HepG2 (cell line): ENCODE results near the gene TSPYL1.

ENCODE experiments used
- CREM ChIP-seq, 2 experiments: sonication (generic) in 1 of 2; formaldehyde crosslinking in 1 of 2; IDR thresholded peaks; 2 replicates each; pipeline versions ENCODE4 v1.4.0 to v1.6.1; 2016 to 2020; ENCODE audit warnings: antibody characterized with exemption in 1 of 2, mild to moderate bottlenecking in 1 of 2, missing genetic modification reagents in 1 of 2
- CTCF ChIP-seq: sonication (generic); formaldehyde crosslinking; IDR thresholded peaks from 2 replicates; pipeline ENCODE4 v1.5.0; 2020; ENCODE audit warnings: mild to moderate bottlenecking, missing genetic modification reagents, moderate library complexity
- KLF6 ChIP-seq: IDR thresholded peaks from 2 replicates; pipeline ENCODE4 v1.8.0; 2016; ENCODE audit warnings: missing biosample characterization, missing genetic modification reagents
- PHF20 ChIP-seq: sonication (generic); formaldehyde crosslinking; IDR thresholded peaks from 2 replicates; pipeline ENCODE4 v1.5.0; 2020; ENCODE audit warnings: mild to moderate bottlenecking, missing genetic modification reagents
- POLR2A ChIP-seq, 2 experiments: IDR thresholded peaks; 2 replicates each; pipeline ENCODE4 v1.6.1; 2011; ENCODE audit warnings: low read depth in 2 of 2, low read length in 2 of 2, mild to moderate bottlenecking in 1 of 2, moderate library complexity in 1 of 2; ENCODE audit not compliant: insufficient read depth in 1 of 2
- POLR2AphosphoS5 ChIP-seq: IDR thresholded peaks from 2 replicates; pipeline ENCODE4 v1.6.1; 2012; ENCODE audit warnings: low read depth, low read length
- RFX5 ChIP-seq: IDR thresholded peaks from 2 replicates; pipeline ENCODE4 v1.6.1; 2011; ENCODE audit warnings: low read depth, low read length, improper control_type of control experiment
- SETDB1 ChIP-seq: sonication (generic); formaldehyde crosslinking; IDR thresholded peaks from 2 replicates; pipeline ENCODE4 v1.5.1; 2020; ENCODE audit warnings: missing genetic modification reagents, mild to moderate bottlenecking, borderline replicate concordance
- ZNF234 ChIP-seq: sonication (generic); formaldehyde crosslinking; conservative IDR thresholded peaks from 2 replicates; pipeline ENCODE4 v1.5.1; 2020; ENCODE audit warnings: mild to moderate bottlenecking, missing genetic modification reagents
- ZNF24 ChIP-seq: fragments of 450-650 bp; IDR thresholded peaks from 2 replicates; pipeline ENCODE4 v1.6.1; 2017; ENCODE audit warnings: antibody characterized with exemption, mild to moderate bottlenecking
- ZNF644 ChIP-seq: IDR thresholded peaks from 2 replicates; pipeline ENCODE4 v1.6.1; 2016; ENCODE audit warnings: low read depth
- TF ChIP-seq, protein P1 (sequence below): sonication (generic); formaldehyde crosslinking; IDR thresholded peaks from 2 replicates; pipeline ENCODE4 v1.4.0; 2020; ENCODE audit warnings: missing genetic modification reagents
- TF ChIP-seq, protein P2 (sequence below): sonication (generic); formaldehyde crosslinking; IDR thresholded peaks from 2 replicates; pipeline ENCODE4 v1.8.0; 2022; ENCODE audit warnings: mild to moderate bottlenecking, missing genetic modification reagents, borderline replicate concordance
- TF ChIP-seq, protein P3 (sequence below): sonication (generic); formaldehyde crosslinking; IDR thresholded peaks from 2 replicates; pipeline ENCODE4 v1.4.0; 2020; ENCODE audit warnings: mild to moderate bottlenecking, missing genetic modification reagents, borderline replicate concordance

DNA sequence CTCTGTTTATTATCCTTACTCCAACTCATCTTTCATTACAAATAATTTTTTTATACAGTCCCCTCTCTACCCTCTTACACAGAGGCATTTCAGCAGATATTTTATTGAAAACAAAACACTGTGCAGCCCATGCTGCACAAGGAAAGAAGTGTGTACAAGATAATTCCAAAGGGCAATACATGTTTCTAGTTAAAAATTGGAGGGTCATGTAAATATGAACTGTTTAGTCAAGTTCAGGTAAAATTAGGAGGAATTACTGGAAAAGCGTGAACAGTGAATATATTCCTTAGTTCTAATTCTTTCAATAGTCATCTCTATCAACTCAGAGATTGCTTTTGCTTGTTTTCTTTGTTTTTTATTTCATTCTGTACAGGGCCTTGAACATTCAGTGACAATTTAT, 27.9 kb upstream of the TSPYL1 start:
- TF ChIP-seq, protein P1, sequence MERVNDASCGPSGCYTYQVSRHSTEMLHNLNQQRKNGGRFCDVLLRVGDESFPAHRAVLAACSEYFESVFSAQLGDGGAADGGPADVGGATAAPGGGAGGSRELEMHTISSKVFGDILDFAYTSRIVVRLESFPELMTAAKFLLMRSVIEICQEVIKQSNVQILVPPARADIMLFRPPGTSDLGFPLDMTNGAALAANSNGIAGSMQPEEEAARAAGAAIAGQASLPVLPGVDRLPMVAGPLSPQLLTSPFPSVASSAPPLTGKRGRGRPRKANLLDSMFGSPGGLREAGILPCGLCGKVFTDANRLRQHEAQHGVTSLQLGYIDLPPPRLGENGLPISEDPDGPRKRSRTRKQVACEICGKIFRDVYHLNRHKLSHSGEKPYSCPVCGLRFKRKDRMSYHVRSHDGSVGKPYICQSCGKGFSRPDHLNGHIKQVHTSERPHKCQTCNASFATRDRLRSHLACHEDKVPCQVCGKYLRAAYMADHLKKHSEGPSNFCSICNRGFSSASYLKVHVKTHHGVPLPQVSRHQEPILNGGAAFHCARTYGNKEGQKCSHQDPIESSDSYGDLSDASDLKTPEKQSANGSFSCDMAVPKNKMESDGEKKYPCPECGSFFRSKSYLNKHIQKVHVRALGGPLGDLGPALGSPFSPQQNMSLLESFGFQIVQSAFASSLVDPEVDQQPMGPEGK (CRISPR knock-in tag), result no peak
- TF ChIP-seq ZNF644 (CRISPR knock-in tag) (no peak), CTCF (CRISPR knock-in tag) (no peak), RFX5 (no peak), ZNF24 (no peak), CREM (IDR thresholded peaks at IDR 0.05) (no peak), CREM (CRISPR knock-in tag; IDR thresholded peaks at IDR 0.05) (no peak), KLF6 (no peak), PHF20 (CRISPR knock-in tag) (no peak), ZNF234 (CRISPR knock-in tag) (no peak), POLR2AphosphoS5 (no peak), SETDB1 (CRISPR knock-in tag) (no peak), POLR2A (IDR thresholded peaks at IDR 0.05; ENCODE audit: insufficient read depth in 1 of 2, low read depth in 2 of 2, low read length in 2 of 2) (no peak)
- TF ChIP-seq, protein P2, sequence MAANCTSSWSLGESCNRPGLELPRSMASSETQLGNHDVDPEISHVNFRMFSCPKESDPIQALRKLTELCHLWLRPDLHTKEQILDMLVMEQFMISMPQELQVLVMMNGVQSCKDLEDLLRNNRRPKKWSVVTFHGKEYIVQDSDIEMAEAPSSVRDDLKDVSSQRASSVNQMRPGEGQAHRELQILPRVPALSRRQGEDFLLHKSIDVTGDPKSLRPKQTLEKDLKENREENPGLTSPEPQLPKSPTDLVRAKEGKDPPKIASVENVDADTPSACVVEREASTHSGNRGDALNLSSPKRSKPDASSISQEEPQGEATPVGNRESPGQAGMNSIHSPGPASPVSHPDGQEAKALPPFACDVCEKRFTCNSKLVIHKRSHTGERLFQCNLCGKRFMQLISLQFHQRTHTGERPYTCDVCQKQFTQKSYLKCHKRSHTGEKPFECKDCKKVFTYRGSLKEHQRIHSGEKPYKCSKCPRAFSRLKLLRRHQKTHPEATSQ (CRISPR knock-in tag), result no peak
- TF ChIP-seq, protein P3, sequence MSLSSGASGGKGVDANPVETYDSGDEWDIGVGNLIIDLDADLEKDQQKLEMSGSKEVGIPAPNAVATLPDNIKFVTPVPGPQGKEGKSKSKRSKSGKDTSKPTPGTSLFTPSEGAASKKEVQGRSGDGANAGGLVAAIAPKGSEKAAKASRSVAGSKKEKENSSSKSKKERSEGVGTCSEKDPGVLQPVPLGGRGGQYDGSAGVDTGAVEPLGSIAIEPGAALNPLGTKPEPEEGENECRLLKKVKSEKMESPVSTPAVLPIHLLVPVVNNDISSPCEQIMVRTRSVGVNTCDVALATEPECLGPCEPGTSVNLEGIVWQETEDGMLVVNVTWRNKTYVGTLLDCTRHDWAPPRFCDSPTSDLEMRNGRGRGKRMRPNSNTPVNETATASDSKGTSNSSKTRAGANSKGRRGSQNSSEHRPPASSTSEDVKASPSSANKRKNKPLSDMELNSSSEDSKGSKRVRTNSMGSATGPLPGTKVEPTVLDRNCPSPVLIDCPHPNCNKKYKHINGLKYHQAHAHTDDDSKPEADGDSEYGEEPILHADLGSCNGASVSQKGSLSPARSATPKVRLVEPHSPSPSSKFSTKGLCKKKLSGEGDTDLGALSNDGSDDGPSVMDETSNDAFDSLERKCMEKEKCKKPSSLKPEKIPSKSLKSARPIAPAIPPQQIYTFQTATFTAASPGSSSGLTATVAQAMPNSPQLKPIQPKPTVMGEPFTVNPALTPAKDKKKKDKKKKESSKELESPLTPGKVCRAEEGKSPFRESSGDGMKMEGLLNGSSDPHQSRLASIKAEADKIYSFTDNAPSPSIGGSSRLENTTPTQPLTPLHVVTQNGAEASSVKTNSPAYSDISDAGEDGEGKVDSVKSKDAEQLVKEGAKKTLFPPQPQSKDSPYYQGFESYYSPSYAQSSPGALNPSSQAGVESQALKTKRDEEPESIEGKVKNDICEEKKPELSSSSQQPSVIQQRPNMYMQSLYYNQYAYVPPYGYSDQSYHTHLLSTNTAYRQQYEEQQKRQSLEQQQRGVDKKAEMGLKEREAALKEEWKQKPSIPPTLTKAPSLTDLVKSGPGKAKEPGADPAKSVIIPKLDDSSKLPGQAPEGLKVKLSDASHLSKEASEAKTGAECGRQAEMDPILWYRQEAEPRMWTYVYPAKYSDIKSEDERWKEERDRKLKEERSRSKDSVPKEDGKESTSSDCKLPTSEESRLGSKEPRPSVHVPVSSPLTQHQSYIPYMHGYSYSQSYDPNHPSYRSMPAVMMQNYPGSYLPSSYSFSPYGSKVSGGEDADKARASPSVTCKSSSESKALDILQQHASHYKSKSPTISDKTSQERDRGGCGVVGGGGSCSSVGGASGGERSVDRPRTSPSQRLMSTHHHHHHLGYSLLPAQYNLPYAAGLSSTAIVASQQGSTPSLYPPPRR (CRISPR knock-in tag), result no peak
